Stimulated activated CD4-positive, alpha-beta T cell treated with anti-CD3 and anti-CD28 coated beads, TNF-alpha, amount 100 ng/mL, for 24 hours (primary cell): ENCODE results near the gene SCUBE1.

Source experiments
- DNase-seq, 3 experiments: peaks; one replicate each; pipeline ENCODE4 v3.0.0-alpha.2; 2020; ENCODE audit warnings: low read depth in 3 of 3

The SCUBE1 gene

DNA sequence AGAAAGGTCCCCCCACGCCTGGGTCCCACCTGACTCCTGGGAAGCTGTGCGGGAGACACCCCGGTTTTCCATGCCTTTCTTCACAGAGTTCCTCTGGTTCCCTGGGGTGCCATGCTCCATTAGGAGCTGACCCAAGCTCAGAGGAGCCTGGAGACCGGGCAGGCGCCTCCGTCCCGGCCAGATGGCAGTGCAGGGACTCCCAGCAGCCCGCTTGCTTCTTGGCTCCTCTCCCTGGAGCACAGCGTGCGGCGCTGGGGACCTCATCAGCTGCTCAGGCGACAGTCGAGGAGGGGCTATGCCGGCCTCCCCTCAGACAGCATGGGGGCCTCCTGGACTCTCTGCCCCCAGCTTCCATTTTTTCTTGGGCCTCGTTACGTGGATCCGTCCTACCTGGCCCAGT lies 143.1 kb downstream of the SCUBE1 start:
- no peak for DNase-seq

DNA sequence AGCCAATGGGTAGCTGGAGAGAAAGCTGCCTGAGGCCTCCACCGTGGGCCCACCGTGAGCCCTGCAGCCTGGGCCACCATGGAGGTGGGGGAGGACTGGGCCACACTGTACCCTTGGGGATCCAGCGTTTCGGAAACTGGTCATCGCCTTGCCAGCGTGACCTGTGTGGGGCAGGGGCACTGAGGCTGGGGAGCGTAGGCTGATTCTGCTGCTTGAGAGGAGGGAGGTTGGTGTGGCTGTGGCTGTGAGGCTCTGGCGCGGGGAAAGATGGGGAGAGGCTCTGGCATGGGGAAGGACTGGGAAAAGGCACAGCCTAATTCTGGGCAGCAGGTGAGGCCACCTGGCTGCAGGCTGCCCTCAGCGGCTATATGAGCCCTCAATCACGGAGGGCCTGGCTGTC lies 143.6 kb downstream of the SCUBE1 start:
- DNase-seq, result no peak

DNA sequence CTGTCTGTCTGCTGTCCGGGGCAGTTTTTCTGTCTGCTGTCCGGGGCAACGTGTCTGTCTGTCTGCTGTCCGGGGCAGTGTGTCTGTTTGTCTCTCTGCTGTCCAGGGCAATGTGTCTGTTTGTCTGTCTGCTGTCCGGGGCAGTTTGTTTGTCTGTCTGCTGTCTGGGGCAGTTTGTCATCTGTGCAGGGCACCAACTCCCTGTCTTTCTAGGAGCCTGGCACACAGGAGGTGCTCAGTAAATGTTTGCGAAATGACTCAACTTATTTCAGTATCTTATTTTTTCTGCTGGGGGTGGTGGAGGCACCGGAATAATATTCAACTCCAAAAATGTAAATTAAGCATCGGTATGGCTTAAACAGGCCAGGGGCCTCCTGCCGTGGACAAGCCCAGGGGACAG lies 144.2 kb downstream of the SCUBE1 start:
- DNase-seq, result no peak

GRCh38 chr22:43198126-43198525 lies 145.0 kb downstream of the SCUBE1 start:
- DNase-seq, result no peak

DNA sequence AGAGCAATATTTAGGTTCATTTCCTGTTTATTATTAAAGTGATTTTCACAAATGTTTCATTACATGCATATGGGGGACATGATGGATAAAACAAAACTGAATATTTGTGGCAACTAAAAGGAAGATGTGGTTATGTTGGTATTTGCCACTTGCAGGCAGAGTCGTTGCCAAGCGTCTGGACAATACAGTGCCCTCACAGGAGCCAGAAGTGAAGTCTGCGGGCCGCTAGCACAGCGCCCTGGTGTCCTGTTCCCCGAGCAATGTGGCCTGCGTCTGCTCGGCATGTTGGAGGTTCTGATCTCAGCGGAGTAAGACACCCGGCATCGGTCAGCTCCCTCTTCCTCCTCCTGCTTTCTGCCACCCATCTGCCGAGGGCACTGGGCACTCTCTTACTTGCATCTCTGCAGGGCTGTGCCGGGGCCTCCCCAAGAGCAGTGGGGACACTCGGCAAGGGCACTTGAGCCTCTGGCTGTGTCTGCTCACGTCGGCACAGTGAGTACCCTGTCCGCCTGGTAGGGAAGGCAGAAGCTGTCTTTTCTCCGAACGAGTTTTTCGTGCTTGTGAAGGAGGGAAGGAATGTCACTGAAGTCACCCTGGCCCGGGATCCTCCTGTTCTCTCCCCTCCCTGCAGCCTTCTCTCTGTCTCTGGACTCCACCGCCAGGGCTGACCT lies 145.8 kb downstream of the SCUBE1 start:
- DNase-seq, result no peak

GRCh38 chr22:43191831-43192230 lies 151.3 kb downstream of the SCUBE1 start:
- no peak for DNase-seq

- no peak for DNase-seq
These were observed 154.2 kb downstream of the SCUBE1 start for GRCh38 chr22:43188829-43189545.

- DNase-seq, result peak; percentile 94 to 95 (median 94)
These were observed 155.7 kb downstream of the SCUBE1 start for GRCh38 chr22:43187171-43188099.

- DNase-seq, result peak; percentile 23 to 51 (median 43)
These were observed 156.7 kb downstream of the SCUBE1 start, which contains the start of gene TTLL12 for GRCh38 chr22:43186272-43187170. Gene TTLL12, minus strand, starts transcription at chr22:43187134. Its CDS starts 65 bp downstream, at chr22:43187069.

- DNase-seq, result no peak
These were observed 157.3 kb downstream of the SCUBE1 start for GRCh38 chr22:43185860-43186261.

DNA sequence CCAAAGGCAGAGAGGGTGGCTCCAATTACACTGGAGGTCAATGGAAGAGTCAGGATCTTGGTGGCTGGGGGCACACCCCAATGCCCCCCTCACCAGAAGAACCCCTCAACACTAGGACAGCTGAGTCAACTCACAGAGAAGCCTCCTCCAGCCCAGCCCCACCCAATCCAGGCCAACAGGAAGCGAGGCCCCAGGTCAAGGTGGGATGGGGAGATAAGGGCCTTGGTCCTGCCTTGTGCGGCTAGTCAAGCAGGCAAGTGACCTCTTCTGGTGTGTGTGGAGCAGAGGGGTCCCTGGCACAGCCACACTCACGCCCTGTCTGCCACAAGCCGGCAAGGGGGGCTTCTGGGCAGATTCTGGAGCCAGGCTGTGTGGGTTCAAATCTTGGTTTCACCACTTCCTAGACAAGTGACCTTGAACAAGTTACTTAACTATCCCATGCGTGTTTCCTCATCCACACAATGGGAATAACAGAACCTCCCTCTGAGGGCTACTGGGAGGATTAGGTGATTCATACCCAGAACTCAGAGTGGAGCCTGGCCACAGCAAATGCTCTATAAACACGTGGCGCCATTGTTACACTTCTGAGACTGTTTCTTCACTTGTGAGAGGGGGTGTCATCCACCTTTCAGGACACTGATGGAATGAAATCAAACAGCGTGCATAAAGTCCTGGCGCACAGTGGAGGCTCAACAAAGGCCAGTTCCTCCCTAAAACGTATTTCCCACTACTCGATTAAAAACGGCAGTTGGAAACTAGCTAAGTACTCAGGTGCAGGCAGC lies 159.5 kb downstream of the SCUBE1 start:
- DNase-seq, result no peak

- no peak for DNase-seq
These were observed 160.4 kb downstream of the SCUBE1 start for GRCh38 chr22:43182726-43183125.

DNA sequence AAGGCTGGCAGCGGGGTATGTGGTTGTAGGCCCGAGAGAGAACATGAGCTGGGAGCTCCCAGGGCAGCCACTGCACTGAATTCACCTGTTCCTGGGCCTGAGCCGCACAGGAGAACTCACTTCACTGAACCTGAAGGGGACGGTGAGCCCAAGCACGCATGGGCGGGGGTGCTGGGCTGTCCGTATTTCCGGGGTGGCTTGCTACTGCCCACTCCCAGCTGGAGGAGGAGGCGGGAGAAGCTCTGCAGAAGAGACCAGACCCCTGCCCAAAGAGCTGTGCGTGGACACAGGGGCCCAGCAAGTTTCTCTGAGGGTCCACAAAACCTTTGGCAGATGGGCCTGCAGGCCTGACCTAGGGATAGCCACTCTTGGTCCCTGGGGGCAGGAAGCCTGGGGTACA lies 161.1 kb downstream of the SCUBE1 start:
- no peak for DNase-seq

GRCh38 chr22:43181321-43182076 lies 161.7 kb downstream of the SCUBE1 start:
- no peak for DNase-seq

- DNase-seq, result no peak
These were observed 162.5 kb downstream of the SCUBE1 start for GRCh38 chr22:43180670-43181069.

DNA sequence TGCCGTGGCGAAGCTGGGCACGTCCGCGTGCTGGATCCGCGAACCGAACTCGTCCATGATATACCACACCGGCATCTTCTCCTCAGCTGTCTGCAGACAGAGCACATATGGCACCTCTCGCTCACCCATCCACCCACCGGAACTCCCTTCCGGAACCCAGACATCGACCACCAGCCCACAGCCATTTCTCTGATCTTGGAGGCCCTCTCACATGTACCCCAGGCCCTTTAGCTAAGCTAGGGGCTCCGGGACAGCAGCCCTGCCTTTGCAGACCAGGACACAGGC lies 163.3 kb downstream of the SCUBE1 start:
- no peak for DNase-seq

- DNase-seq, result no peak
These were observed 163.8 kb downstream of the SCUBE1 start for GRCh38 chr22:43179146-43179910.

DNA sequence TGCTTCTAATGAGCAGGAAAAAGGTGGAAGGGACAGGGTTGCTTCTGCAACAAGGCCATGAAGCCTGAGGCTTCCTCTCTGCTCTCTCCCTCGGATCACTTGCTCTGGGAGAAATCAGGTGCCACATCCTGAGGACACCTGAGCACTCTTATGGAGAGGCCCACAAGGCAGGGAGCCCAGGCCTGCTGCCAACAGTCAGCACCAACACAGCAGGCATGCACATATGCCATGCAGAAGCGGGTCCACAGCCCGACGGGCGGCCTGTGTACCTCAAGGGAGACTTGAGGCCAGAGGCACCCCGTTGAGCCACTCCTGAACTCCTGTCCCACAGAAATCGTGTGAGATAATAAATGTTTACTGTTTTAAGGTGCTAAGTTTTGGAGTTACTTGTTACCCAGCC lies 165.7 kb downstream of the SCUBE1 start:
- no peak for DNase-seq

DNA sequence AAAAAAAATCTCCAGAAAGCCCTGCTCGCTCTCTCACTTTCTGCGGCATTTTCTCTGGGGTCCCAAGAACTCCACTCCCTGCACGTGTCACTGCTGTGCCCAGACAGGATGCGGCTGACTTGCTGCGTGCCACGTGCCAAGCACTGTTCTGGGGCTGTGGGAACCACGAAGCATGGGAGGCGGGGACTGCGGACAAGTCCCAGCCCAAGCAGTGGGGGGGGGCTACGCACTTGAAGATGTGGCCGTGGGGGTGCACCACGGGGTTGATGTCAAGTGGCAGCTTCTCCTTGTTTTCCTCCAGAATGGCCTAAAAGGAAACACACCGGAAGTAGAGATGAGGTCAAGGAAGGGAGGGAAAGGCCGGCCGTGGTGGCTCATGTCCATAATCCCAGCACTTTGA lies 167.1 kb downstream of the SCUBE1 start:
- no peak for DNase-seq
